Inferior parietal cortex (tissue), 1 donor: ENCODE data around the gene FGFR4.
"Not testable (repeated sequence)": the region's sequence is repeated elsewhere in the genome, so short reads cannot be mapped to it uniquely, and the experiment has no call there.

Experiments
- DNase-seq: peaks from one replicate; pipeline ENCODE4 v3.0.0-alpha.2; 2016; ENCODE audit errors: extremely low spot score

FGFR4 gene

DNA sequence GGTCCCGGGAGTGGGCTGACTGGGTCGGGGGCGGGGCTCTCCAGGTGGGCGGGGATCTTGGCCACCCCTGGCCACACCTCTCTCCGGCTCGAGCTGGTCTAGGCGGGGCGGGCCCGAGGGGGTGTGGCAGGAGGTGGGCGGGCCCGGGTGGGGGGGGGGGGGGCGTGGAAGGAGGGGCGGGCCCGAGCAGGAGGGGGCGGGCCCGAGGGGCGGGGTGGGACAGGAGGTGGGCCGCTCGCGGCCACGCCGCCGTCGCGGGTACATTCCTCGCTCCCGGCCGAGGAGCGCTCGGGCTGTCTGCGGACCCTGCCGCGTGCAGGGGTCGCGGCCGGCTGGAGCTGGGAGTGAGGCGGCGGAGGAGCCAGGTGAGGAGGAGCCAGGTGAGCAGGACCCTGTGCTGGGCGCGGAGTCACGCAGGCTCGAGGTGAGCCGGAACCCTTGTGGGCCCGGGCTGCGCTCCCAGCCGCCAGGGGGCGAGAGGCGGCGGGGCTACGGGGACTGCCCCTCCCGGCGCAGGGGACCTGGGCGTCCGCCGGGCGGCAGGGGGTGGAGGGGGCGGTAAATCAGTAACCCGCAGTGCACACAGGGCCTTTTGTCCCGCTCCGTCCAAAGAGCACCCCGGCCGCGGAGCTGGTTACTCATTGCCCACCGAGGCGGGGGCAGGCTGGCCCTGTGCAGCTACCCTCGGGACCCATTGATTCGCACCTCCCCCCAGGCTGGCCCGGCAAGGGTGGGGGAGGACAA lies at the start of gene FGFR4:
TSS of gene FGFR4 (plus strand) at position 262 of the 744 bp plus-strand sequence. CDS start 2,688 bp downstream, outside the sequence.
- no peak for DNase-seq

DNA sequence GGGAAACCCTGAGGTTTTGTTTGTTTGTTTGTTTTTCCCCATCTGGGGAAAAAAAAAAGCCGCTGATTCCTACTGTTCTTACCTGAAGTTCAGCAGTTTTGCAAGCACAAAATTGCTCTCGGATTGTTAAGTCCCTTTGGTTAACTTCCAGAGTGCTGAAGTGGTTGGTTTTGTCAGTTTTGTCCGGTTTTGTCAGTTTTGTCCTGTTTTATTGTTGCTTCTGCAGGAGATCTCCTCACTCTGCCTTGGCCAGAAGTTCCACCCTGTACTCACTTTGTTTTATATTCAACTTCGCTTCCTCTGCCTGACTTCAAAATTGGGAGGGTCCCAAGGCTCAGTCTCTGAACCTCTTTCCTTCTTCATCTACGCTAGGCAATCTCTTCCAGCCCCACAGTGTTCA lies 49.8 kb upstream of the FGFR4 start:
- no peak for DNase-seq

DNA sequence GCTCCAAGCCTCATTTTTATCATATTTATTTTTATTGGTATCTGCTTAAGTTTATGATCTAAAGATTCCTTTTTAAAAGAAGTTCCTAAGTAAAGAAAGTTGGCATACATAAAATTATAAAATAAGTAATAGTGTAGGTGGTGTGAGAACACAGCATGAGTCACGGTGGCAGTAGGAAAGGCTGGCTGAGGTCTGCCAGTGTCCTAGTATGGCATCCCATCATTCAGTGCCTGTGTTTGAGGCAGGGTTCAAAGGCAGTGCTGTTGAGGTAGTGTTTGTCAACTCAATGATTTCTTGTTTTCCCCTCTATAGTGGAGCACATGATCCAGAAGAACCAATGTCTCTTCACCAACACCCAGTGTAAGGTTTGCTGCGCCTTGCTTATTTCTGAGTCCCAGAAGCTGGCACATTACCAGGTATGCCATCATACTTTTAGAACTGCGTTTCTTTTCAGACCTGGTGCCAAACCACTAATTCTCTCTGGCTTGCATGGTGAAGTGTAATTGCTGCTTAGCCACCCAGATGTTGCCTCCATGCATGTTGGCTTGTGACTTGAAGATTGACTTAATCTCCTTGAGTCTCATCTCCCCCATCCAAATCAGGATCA lies 45.8 kb upstream of the FGFR4 start:
- DNase-seq = peak; percentile 38

DNA sequence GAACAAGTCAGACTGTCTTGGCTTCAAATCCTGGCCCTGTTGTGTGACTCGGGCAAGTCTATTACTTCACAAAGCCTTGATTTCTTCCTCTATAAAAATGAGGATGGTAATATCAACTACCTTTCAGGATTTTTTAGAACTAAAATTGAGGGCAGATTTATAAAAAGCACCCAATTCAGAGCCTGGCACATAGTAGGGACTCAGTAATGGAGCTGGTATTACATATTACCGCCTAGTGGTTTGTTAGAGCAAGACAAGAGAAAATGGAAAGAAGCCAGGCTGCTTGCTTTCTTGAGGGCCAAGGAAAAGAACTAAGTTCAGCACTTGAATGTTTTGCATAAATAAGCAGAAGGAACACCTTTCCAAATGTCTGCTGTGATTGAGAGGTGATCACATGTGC lies 44.8 kb upstream of the FGFR4 start:
- no peak for DNase-seq

DNA sequence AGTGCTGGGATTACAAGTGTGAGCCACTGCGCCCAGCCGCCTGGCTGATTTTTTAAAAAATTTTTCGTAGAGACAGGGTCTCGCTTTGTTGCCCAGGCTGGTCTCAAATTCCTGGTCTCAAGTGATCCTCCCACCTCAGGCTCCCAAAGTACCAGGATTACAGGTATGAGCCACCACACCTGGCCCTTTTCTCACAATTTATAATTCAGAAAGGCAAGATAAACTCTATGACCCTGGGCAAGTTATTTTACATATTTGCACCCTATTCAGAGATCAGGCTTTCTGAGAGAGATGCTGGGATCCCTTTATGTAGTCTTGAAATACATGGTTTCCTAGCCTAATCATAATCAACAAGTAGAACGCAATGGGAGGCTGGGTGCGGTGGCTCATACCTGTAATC lies 43.6 kb upstream of the FGFR4 start:
- DNase-seq = no peak

DNA sequence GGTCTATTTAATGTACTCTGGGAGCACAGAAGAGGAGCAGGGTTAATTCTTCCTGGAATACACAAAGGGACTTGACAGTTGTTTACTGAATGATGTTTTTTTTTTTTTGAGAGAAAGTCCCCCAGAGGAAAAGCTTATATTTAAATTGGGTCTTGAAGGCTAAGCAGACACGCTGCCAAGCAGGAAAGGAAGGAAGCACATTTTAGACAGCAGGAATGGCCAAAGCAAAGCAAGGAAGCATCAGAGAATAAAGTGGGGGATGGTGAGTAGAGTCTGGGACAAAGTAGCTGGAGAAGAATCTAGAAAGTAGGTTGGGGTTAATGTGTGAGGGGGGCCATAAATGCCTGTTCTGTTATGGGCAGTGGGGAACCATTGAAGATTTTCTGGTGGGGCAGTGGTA lies 42.8 kb upstream of the FGFR4 start:
- DNase-seq = no peak

DNA sequence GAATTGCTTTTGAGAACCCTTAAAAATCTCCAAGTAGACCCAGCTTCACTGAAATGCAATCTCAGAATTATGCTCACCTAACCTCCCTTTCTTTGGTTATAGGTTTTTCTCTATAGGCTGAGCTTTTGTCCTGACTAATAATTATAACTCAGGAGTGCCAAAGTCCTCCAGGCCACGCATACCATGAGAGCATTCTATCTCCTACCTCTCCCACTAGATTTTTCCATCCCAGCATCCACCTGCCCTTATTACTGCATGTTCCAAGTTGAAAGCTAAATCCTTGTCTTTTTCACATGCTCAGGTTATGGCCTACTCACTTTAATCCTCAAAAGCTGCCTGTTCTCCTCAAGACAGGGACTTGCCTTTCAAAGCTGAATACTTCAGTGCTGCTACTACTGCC lies 42.1 kb upstream of the FGFR4 start:
- no peak for DNase-seq

DNA sequence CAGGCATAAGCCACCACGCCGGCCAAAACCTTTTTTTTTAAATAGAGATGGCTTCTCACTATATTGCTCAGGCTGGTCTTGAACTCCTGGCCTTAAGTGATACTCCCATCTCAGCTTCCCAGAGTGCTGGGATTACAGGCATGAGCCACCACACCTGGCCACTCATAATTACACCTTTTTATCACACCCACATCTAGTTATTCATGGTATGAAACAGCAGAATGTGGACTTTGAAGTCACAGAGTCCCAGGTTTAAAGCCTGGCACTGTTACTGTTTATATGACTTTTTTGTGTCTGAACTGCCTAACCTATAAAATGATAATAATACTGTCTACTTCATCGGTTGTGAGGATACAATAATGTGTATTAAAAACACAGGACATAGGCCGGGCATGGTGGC lies 41.1 kb upstream of the FGFR4 start:
- DNase-seq = no peak

DNA sequence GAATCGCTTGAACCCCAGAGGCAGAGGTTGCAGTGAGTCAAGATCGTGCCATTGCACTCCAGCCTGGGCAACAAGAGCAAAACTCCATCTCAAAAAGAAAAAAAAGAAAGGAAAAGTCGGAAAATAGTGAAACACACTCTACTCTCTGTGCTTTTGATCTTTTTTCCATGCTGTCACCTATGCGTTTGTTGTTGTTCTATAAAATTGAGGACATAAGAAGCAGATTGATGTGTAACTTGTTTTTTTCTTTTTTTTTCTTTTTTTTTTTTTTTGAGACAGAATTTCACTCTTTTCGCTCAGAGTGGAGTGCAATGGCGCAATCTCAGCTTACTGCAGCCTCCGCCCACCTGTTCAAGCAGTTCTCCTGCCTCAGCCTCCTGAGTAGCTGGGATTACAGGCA lies 38.2 kb upstream of the FGFR4 start:
- DNase-seq = not testable (repeated sequence)

DNA sequence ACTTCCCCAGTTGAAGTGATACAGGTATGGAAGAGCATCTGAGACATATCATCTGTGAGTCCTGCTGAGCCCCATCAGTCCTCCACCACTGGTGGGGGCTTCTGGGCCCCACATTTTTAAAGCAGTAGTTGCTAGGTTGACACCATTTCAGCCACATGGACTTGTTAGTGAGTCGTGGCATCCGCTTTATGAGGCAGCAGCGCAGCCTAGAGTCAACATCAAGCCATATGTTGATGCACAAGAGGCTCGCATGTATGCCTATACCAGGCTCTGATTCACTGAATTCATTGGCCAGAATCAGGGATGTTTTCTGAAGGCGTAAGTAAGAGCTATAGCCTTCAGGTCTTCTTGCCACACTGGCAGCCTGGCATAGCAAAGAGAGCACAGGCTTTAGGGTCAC lies 37.4 kb upstream of the FGFR4 start:
- DNase-seq = no peak

DNA sequence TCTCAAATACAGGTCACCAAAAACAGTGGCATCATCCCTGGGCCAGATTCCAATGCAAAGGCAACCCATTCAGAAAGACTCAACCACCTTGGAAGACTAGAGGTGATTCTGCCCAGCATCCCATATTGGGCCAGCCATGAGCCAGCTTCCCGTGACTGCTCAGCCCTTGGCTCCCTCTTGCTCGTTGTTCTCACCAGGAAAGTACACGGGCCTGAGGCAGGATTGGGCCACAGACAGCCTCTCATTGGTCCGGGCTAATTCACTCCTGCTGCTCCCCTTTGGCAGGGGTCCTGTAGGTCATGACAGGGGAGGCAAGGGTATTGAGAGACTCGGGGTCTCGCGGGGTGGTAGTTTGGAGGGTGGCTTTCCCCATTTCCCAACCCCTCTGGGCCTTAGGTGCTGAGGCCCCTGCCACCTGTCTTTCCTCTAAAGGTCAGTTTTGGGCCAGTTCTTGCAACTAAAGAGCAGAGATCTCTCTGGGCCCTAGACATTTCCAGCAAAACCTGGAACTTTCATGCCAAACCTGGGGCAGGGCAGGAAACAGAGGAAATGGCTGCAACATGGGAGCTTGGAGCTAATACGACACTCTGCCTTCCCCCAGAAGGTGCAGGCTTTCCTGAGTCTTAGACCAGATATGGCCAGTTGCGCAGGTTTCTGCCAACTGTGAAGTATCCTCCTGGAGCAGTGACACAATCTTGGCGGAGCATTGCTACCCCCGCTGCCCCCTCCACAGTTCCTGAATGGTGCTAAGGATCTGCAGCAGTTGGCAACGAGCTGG lies 22.0 kb upstream of the FGFR4 start:
- DNase-seq = no peak

DNA sequence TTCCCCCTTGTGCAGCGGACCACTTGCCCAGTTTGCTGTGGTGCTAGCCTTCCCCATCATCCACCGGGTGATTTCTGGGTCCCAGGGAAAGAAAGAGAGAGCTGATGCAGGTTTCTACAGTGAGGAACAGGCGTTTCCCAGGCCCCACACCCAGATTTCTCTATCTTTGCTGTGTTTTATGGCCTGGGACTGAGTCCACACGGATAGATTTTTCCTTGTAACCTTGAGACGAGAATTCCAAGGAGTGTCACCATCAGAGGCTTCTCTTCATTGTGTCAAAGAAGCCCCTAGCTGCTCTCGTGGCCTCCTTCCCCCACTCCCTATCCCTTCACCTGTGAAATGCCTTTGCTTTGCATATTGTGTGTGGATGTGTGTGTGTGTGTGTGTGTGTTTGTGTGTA lies 21.2 kb upstream of the FGFR4 start:
- no peak for DNase-seq

DNA sequence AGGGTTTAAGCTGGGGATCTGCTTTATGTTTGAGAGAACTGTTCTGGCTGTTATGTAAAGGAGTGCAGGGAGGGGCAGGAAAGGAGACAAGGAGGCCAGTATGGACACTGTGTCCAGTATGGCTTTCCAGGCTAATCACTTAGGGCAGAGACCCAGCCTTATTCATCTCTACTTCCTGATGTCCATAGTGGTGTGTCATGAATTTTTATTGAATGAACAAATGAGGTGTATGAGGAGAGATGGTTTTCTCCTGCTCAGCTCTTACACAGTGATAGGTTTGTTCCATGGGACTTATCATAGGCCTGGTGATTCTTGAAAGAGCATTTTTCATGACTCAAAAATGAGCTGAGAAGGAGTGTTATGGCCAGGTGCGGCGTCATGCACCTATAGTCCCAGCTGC lies 20.5 kb upstream of the FGFR4 start:
- DNase-seq = no peak

DNA sequence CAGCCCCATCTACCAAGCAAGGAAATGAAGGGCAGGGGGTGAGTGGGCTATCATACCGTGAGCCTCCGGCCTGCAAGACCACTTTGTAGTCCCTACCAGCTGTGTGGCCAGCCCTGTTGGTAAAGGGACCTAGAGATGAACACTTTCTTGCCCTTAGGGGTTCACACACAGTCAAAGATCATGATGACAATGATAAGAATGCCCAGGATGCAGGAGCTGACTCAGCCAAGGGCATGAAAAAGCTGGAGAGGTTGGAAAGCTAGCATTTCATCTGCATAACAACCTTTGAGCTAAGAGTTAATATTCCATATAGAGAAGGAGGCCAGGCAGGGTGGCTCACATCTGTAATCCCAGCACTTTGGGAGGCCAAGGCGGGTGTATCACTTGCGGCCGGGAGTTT lies 19.2 kb upstream of the FGFR4 start:
- no peak for DNase-seq

DNA sequence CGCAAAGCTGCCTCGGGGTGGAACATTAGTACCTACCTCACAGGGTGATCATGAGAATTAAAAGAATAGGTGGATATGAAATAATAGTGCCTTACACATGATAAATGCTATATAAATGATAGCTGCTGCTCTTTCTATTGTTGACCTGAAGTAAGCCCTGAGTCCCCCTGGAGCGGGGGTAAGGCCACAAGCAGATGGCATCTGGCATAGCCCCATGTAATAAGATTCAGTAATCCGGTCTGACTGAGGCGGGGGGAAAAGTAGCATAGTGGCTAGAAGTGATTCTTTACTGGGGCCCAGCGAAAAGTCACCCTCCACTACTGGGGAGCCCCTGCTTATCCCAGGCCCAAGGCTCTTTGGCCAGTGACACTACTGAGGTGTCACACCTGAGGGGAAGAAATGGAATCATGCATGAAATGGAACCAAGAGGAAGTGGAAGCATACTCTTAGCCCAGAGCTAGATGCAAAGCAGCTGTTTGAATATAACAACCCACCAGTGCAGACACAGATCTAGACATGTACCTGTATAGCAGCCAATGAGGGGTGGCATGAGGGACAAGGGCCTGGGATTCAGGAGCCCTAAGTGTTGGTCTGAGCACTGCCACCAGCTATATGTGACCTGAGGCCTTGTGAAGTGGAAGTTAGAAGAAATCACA lies 16.1 kb upstream of the FGFR4 start:
- no peak for DNase-seq

DNA sequence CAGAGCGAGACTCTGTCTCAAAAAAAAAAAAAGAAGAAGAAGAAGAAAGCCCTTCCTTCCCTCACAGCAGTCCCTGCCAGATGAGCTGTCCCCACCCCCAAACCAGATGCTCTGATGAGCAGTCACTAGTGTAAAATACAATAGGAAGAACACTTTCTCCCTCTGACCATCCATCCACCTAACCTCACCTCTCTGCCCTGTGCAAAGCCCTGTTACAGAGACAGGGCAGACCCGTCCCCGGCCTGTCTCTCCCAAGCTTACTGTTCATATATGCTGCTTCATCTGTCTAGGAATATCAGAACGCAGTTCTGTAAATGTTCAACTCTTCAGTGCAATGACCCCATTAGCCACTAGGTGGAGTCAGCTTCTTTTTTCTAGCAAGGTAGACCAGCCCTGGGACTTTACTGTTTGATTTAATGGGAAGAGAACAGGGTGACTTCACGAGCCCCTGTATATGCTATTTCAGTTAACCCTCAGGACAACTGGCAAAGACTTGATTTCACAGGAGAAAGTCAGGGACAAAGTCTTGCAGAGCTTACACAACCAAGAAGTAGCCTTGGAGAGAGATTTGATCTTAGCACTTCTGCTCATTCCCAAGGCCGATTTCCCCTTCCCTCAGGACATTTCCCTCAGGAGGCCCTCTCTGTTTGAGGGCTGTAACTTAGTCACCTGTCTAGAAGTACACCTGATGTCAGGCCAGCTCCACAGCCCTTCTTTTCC lies 14.9 kb upstream of the FGFR4 start:
- DNase-seq = peak; percentile 95

DNA sequence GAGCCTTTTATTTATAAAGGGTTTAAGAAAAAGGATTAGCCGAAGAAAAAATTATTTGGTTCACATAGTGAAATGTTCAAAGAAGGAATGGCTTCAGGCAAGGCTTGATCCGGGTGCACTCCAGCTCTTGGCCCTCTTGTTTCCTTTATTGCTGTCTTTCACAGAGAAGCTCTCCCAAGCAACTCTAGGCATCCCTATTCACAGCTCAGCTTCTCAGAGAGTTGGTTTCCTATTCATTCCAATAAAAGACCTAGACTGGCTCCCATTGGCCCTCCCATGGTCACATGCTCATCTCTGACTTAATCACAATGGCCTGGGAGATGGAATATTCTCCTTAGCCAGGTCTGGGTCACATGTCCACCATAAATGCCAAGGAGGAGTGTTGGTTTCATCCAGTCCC lies 9.4 kb upstream of the FGFR4 start:
- DNase-seq = no peak

DNA sequence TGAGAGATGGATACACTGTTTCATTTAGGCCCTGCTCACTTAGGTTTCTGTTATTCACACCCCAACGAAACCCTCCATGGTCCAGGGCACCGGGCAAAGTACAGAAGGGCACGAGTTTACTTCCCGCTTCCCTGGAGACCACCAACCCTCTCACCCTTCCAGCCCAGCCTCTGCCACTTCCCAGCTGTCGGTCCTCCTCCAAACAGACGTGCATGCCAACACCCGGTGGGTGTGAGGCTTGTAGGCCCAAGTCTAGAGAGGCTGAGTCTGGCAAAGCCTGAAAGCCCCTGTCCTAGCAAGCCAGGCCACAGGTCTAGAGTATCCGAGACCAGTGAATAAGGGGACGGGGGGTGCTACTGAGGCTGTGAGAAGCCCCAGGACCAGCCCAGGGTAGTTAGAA lies 7.1 kb upstream of the FGFR4 start:
- no peak for DNase-seq

DNA sequence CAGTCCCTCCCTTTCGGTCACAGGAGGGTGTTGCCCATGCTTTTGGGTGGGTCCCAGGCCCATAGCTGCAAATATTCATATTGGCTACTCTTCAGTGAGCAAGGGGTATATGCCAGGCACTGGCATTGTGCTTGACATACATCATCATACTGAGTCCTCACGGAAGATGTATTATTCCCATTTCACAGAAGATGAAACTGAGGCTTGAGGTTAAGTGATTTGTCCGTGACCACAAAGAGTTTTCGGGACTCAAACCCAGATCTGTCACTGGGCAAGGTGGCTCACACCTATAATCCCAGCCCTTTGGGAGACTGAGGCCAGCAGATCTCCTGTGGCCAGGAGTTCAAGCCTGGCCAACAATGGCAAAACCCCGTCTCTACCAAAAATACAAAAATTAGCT lies 6.5 kb upstream of the FGFR4 start:
- no peak for DNase-seq

DNA sequence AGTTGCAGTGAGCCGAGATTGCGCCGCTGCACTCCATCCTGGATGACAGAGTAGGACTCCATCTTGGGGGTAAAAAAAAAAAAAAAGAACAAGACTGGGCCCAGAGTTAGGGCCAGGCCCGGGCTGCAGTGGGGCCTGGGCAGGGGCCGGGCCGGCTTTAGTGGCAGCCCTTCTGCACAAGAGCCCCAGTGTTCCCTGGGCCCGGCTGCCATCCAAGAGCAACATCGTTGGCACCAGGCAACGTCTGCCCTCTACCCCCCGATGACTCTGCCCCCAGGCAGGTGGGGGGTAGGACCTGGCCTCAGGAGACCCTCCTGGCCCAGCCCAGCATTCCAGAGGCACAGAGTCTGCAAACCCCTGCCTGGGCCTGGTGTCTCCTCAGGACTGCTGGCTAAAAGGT lies 4.9 kb upstream of the FGFR4 start:
- no peak for DNase-seq

DNA sequence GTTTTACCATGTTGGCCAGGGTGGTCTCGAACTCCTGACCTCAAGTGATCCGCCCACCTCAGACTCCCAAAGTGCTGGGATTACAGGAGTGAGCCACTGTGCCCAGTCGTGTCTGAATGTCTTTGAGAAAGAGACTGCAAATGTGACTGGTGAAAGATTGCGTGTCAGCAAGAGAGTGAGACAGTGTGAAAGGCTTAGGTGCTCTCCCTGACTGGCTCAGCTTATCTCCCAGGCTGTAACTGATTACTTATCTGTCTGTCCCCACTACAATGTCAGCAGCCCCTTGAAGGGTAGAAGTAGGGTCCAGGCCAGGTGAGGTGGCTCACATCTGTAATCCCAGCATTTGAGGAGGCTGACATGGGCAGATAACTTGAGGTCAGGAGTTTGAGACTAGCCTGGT lies 3.4 kb upstream of the FGFR4 start:
- no peak for DNase-seq

DNA sequence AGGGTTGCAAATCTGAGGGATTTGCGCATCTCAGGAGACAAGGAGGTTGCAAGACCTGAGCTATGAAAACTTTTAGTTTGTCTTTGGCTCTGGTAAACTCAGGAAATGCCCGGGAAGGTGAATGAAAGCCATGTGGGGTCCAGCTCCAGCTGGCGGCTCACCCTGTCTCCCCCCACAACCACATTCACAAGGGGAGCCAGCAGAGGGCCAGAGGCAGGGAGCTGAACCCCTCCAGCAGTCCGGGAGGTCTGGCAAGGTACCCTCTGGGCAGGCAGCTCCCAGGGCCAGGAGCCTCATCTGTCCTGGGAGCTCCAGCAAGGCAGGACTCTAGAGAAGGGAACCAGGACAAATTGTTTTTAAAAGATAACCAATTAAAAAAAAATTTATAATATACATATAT lies 2.5 kb upstream of the FGFR4 start:
- no peak for DNase-seq
